ENCODE results near the gene EML6. TPM values are rescaled to one million over a fixed set of nuclear protein-coding genes. Genes with fewer than 3 reads are reported as not detected.

EML6 gene
- total RNA-seq, 1 donor from 2014 or later: 0.63 TPM

- no peaks in the 10 kb centered on the region for H3K27me3 ChIP-seq (ENCODE audit: control insufficient read depth, insufficient read depth, low read length)
- no peak for DNase-seq (ENCODE audit: low read depth)
- TF ChIP-seq, protein P1, sequence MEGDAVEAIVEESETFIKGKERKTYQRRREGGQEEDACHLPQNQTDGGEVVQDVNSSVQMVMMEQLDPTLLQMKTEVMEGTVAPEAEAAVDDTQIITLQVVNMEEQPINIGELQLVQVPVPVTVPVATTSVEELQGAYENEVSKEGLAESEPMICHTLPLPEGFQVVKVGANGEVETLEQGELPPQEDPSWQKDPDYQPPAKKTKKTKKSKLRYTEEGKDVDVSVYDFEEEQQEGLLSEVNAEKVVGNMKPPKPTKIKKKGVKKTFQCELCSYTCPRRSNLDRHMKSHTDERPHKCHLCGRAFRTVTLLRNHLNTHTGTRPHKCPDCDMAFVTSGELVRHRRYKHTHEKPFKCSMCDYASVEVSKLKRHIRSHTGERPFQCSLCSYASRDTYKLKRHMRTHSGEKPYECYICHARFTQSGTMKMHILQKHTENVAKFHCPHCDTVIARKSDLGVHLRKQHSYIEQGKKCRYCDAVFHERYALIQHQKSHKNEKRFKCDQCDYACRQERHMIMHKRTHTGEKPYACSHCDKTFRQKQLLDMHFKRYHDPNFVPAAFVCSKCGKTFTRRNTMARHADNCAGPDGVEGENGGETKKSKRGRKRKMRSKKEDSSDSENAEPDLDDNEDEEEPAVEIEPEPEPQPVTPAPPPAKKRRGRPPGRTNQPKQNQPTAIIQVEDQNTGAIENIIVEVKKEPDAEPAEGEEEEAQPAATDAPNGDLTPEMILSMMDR (IDR thresholded peaks at IDR 0.05; ENCODE audit: insufficient read depth, low read length, poor library complexity, severe bottlenecking): no peak
- no peak overlapping the region for H3K4me3 ChIP-seq (ENCODE audit: low read depth, low read length)
- H3K36me3 ChIP-seq (ENCODE audit: control insufficient read depth, insufficient read depth, low read length): no peaks in the 10 kb centered on the region
Measured at GRCh38 chr2:54963476-54963875, 240.0 kb downstream of the EML6 start.

DNA sequence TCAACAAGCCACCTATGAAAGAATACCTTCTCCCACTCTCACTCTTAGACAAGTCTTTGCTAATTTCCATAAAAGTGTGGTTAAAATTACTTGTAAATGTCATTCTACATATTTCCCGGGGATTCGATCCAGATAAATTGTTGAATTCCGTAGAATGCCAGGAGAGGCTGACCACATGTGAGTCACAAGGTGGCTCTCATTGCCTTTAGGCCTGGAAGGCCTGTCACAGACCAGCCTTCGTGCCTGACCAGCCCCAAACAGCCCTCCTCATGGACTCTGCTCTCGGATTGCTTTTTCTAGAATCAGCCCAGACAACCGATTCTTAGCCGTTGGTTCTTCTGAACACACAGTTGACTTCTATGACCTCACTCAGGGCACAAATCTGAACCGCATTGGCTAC lies 240.8 kb downstream of the EML6 start:
- no peaks in the 10 kb centered on the region for H3K27me3 ChIP-seq (ENCODE audit: control insufficient read depth, insufficient read depth, low read length)
- TF ChIP-seq, protein P1 (IDR thresholded peaks at IDR 0.05; ENCODE audit: insufficient read depth, low read length, poor library complexity, severe bottlenecking): no peak
- no peak overlapping the region for H3K4me3 ChIP-seq (ENCODE audit: low read depth, low read length)
- no peak for DNase-seq (ENCODE audit: low read depth)
- H3K36me3 ChIP-seq (ENCODE audit: control insufficient read depth, insufficient read depth, low read length): no peaks in the 10 kb centered on the region

- H3K27me3 ChIP-seq (ENCODE audit: control insufficient read depth, insufficient read depth, low read length): no peaks in the 10 kb centered on the region
- TF ChIP-seq, protein P1 (IDR thresholded peaks at IDR 0.05; ENCODE audit: insufficient read depth, low read length, poor library complexity, severe bottlenecking): no peak
- no peak for DNase-seq (ENCODE audit: low read depth)
- no peak overlapping the region for H3K4me3 ChIP-seq (ENCODE audit: low read depth, low read length)
- no peaks in the 10 kb centered on the region for H3K36me3 ChIP-seq (ENCODE audit: control insufficient read depth, insufficient read depth, low read length)
Measured at GRCh38 chr2:54964816-54965215, 241.4 kb downstream of the EML6 start.

GRCh38 chr2:54965425-54965824 lies 242.0 kb downstream of the EML6 start:
- H3K36me3 ChIP-seq (ENCODE audit: control insufficient read depth, insufficient read depth, low read length): no peaks in the 10 kb centered on the region
- no peak overlapping the region for H3K4me3 ChIP-seq (ENCODE audit: low read depth, low read length)
- TF ChIP-seq, protein P1 (IDR thresholded peaks at IDR 0.05; ENCODE audit: insufficient read depth, low read length, poor library complexity, severe bottlenecking): no peak
- no peaks in the 10 kb centered on the region for H3K27me3 ChIP-seq (ENCODE audit: control insufficient read depth, insufficient read depth, low read length)
- no peak for DNase-seq (ENCODE audit: low read depth)

GRCh38 chr2:54966165-54966832 lies 242.8 kb downstream of the EML6 start:
- DNase-seq (ENCODE audit: low read depth): no peak
- Histone ChIP-seq H3K4me3 (ENCODE audit: low read depth, low read length) (no peak overlapping the region), H3K27me3 (ENCODE audit: control insufficient read depth, insufficient read depth, low read length) (no peaks in the 10 kb centered on the region), H3K36me3 (ENCODE audit: control insufficient read depth, insufficient read depth, low read length) (no peaks in the 10 kb centered on the region)
- TF ChIP-seq, protein P1 (IDR thresholded peaks at IDR 0.05; ENCODE audit: insufficient read depth, low read length, poor library complexity, severe bottlenecking): no peak

- Histone ChIP-seq H3K36me3 (ENCODE audit: control insufficient read depth, insufficient read depth, low read length) (no peaks in the 10 kb centered on the region), H3K4me3 (ENCODE audit: low read depth, low read length) (no peak overlapping the region), H3K27me3 (ENCODE audit: control insufficient read depth, insufficient read depth, low read length) (no peaks in the 10 kb centered on the region)
- TF ChIP-seq, protein P1 (IDR thresholded peaks at IDR 0.05; ENCODE audit: insufficient read depth, low read length, poor library complexity, severe bottlenecking): no peak
- DNase-seq (ENCODE audit: low read depth): no peak
Measured at GRCh38 chr2:54966837-54967236, 243.4 kb downstream of the EML6 start.

All from kidney epithelial cell (primary cell).